ENCODE results near the gene C20orf204. TPM values are rescaled to one million over a fixed set of nuclear protein-coding genes. Genes with fewer than 3 reads are reported as not detected.

Gene C20orf204
- total RNA-seq, 1 donor from 2014 or later: 2.2 TPM

DNA sequence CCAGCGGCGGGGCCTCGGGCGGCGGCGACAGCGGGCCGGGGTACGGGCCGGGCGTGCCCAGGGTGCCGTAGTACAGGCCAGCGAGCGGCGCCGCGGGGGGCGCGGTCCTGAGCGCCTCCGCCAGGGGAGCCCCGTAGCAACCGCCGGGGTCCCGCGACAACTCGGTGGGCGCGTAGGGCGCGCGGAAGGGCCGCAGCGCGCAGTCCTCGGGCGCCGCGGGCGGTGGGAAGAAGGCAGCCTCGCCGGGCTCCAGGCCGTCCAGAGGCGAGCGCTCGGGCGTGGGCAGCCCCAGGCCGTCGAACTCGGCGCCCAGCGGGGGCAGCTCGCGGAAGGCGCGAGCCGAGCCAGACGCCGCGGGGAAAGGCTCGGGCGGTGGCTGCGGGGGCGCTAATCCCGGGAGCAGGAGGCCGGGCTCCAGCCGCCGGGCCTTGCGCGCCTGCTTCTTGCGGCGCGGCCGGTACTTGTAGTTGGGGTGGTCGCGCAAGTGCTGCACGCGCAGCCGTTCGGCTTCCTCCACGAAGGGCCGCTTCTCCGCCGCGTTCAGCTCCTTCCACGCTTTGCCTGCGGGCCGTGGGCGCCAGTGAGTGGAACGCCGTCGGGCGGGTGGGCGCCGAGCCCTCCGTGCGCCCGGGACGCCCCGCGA, 12.5 kb downstream of the C20orf204 start:
- peaks cover 6% of the 10 kb centered on the region for H3K4me1 Mint-ChIP-seq
- H3K36me3 Mint-ChIP-seq (ENCODE audit: low read depth): no peaks in the 10 kb centered on the region
- no peak overlapping the region for H3K4me3 Mint-ChIP-seq
- ATAC-seq (ENCODE audit: low read depth): no peak
- TF ChIP-seq, protein P1, sequence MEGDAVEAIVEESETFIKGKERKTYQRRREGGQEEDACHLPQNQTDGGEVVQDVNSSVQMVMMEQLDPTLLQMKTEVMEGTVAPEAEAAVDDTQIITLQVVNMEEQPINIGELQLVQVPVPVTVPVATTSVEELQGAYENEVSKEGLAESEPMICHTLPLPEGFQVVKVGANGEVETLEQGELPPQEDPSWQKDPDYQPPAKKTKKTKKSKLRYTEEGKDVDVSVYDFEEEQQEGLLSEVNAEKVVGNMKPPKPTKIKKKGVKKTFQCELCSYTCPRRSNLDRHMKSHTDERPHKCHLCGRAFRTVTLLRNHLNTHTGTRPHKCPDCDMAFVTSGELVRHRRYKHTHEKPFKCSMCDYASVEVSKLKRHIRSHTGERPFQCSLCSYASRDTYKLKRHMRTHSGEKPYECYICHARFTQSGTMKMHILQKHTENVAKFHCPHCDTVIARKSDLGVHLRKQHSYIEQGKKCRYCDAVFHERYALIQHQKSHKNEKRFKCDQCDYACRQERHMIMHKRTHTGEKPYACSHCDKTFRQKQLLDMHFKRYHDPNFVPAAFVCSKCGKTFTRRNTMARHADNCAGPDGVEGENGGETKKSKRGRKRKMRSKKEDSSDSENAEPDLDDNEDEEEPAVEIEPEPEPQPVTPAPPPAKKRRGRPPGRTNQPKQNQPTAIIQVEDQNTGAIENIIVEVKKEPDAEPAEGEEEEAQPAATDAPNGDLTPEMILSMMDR (IDR thresholded peaks at IDR 0.05): no peak
- H3K27me3 Mint-ChIP-seq: peaks cover 35% of the 10 kb centered on the region
- no peak overlapping the region for H3K27ac Mint-ChIP-seq
- ChIA-PET POLR2A (no interaction called here), CTCF (no interaction called here)
- H3K9me3 Mint-ChIP-seq: no peaks in the 10 kb centered on the region
- no peak for DNase-seq
- intact Hi-C loops (cut with micrococcal nuclease): no loop called here

DNA sequence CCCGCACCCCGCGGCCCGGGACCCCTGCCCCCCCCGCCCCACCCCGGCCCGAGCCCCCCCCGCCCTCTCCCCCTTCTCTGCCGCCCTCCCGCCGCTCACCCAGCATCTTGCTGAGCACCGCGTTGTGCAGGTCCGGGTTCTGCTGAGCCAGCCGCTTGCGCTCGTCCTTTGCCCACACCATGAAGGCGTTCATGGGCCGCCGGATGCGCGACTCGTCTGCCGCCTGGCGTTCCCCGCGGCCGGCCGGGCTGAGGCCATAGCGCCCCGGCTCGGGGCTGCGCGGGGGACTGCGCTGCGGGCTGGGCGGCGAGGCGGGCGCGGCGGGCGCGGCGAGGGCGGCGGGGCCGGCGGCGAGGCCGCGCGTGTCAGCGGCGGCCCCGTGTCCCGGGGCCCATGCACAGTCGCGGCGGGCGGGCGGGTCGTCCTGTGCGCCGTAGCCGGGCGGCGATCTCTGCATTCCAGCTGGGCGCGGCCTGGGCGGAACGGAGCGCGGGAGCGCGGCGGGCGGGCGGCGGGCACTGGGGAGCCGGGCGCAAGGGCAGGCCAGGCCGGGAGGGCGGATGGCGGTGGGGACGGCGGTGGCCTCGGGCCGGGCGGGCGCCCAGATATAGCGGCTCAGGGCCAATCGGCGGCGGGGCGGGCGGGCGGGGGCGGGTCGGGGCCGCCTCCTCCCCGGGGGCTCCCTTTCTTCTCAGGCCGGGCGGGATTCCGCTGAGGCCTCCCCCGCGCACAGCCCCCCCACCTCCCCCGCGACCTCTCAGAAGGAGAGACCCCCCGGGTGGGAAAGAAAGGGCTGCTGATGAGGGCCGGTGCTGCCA, 13.3 kb downstream of the C20orf204 start, which contains the start of gene SOX18:
Gene SOX18, minus strand, starts transcription at position 580 of the 818 bp plus-strand sequence. Its CDS starts 123 bp downstream, at position 457.
- Mint-ChIP-seq H3K4me1 (peaks cover 6% of the 10 kb centered on the region), H3K9me3 (no peaks in the 10 kb centered on the region), H3K4me3 (peak within 1 kb of the TSS; percentile 35), H3K27me3 (peaks cover 38% of the 10 kb centered on the region), H3K27ac (no peak within 1 kb of the TSS), H3K36me3 (ENCODE audit: low read depth) (no peaks in the 10 kb centered on the region)
- no peak for DNase-seq
- POLR2A ChIA-PET: interaction anchor here (1.0 kb wide), 1 partner anchor 10 kb away, joined by 10 read pairs; no protein-coding TSS in a partner anchor
- peak; percentile 62 for ATAC-seq (ENCODE audit: low read depth)
- intact Hi-C loops (cut with micrococcal nuclease): no loop called here
- TF ChIP-seq, protein P1 (IDR thresholded peaks at IDR 0.05): no peak
- CTCF ChIA-PET: no interaction called here

DNA sequence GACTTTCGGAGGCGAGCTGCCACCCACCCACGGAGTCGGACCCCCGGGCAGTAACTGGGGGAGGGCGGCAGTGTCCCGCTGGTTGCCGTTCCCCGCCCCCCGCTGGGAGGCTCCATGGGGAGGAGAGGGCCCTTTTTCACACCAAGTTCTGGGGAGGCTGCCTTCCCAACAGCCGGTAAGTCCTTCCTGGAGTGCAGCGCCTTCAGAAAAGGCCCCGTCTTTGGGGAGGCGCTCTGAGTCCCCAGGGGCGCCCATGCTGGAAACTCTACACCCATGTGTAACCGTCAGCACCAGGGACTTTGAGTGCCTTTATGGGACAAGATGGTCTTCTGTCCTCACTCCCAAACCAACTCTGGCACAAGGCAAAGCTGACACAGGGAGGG, 13.9 kb downstream of the C20orf204 start:
- peaks cover 6% of the 10 kb centered on the region for H3K4me1 Mint-ChIP-seq
- peaks cover 41% of the 10 kb centered on the region for H3K27me3 Mint-ChIP-seq
- TF ChIP-seq, protein P1 (IDR thresholded peaks at IDR 0.05): no peak
- ATAC-seq (ENCODE audit: low read depth) (no peak), DNase-seq (no peak)
- H3K27ac Mint-ChIP-seq: no peak overlapping the region
- intact Hi-C loops (cut with micrococcal nuclease): no loop called here
- no peaks in the 10 kb centered on the region for H3K9me3 Mint-ChIP-seq
- POLR2A ChIA-PET: interaction anchor here (1.0 kb wide), 1 partner anchor 11 kb away, joined by 10 read pairs; no protein-coding TSS in a partner anchor
- no peaks in the 10 kb centered on the region for H3K36me3 Mint-ChIP-seq (ENCODE audit: low read depth)
- H3K4me3 Mint-ChIP-seq: peak overlapping the region; percentile 35
- CTCF ChIA-PET: interaction anchor here (1.0 kb wide), 1 partner anchor 13 kb away, joined by 6 read pairs; the partner anchor contains the start of gene TCEA2

DNA sequence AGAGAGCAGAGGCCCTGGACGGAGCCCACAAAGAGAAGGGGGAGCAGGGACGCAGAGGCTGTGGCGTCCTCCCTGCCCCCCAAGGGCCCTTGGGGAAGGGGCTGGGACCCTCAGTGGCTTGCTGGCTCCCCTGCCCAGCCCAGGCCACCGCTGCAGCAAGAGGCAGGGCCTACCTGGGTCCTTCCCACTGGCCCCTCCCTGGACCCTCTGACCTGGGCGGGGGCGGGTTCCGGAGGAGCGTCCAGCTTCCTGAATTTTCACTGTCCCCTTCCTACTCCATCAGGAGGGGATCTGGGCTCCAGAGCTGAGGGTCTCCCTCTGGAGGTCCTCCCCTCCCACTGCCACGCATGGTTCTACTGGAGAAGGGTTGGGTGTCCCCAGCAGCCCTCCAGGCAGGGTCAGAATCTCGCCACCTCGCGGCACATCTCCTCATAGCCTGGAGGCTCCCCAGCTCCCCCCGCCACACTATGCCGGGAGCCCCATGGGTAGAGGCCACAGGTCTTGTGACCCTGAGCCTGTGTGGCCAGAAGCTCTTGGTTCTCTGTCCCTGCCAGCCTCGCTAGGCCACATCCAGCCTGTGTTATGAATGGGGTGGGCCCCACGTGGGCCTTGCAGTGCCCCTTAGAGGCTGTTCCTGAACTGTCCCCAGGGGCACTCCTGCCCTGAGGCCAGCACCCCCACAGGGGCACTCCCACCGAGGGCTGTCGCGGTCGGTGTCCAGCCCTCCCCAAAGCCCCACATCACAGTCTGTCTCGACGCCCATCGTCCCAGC, 14.5 kb downstream of the C20orf204 start:
- intact Hi-C loops (cut with micrococcal nuclease): no loop called here
- ChIA-PET CTCF (interaction anchor here (1.0 kb wide), 1 partner anchor 12 kb away, joined by 6 read pairs; the partner anchor contains the start of gene TCEA2), POLR2A (interaction anchor here (1.0 kb wide), 1 partner anchor 11 kb away, joined by 10 read pairs; no protein-coding TSS in a partner anchor)
- H3K36me3 Mint-ChIP-seq (ENCODE audit: low read depth): no peaks in the 10 kb centered on the region
- ATAC-seq (ENCODE audit: low read depth) (no peak), DNase-seq (no peak)
- H3K27ac Mint-ChIP-seq: no peak overlapping the region
- peaks cover 44% of the 10 kb centered on the region for H3K27me3 Mint-ChIP-seq
- TF ChIP-seq, protein P1 (IDR thresholded peaks at IDR 0.05): no peak
- H3K4me3 Mint-ChIP-seq: no peak overlapping the region
- H3K4me1 Mint-ChIP-seq: peaks cover 6% of the 10 kb centered on the region
- H3K9me3 Mint-ChIP-seq: no peaks in the 10 kb centered on the region
